ENCODE results near the gene CHD5.

CHD5 gene

DNA sequence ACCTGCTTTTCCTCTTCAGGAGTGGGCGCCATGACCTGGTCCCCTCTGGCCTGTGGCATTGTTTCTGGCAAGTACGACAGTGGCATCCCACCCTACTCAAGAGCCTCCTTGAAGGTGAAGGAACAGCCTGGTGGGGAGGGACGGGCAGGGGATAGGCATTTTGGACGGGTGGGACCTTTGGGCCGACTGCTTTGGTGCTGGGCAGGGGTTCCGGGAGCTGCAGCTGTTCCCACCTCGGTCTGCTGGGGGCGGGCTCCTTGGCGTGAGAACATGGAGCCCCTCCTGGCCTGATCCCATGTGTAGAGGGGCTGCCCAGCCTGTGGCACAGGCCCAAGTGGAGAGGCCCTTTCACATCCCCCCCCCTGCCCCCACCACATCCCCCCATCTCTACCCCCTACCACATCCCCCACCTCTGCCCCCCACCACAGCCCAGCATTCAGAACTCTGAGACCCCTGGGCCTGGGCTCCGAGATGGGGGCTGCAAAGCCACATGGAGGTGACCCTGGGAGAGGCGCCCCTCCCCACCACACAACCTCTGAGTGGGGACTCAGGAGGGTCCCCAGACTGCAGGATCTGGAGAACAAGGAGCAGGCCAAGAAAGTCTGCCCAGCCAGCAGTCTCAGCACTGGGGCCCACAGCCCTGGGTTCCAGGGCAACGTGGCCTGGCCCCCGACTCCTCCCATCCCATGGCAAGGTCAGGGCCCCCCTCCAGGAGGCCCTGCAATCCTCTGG lies 84.4 kb downstream of the CHD5 start:
- no peaks in the 10 kb centered on the region for H3K36me3 ChIP-seq (replicated peaks)
- peaks cover 2% of the 10 kb centered on the region for H3K27me3 ChIP-seq (replicated peaks)
- no peak overlapping the region for H3K4me3 ChIP-seq (ENCODE audit: low read depth, low read length)
- H3K27ac ChIP-seq: no peak overlapping the region
- in situ Hi-C loops (cut with HindIII; ENCODE audit: low pct_ligation_motif_present, low sequenced_read_pairs): no loop called here
- TF ChIP-seq, protein P1, sequence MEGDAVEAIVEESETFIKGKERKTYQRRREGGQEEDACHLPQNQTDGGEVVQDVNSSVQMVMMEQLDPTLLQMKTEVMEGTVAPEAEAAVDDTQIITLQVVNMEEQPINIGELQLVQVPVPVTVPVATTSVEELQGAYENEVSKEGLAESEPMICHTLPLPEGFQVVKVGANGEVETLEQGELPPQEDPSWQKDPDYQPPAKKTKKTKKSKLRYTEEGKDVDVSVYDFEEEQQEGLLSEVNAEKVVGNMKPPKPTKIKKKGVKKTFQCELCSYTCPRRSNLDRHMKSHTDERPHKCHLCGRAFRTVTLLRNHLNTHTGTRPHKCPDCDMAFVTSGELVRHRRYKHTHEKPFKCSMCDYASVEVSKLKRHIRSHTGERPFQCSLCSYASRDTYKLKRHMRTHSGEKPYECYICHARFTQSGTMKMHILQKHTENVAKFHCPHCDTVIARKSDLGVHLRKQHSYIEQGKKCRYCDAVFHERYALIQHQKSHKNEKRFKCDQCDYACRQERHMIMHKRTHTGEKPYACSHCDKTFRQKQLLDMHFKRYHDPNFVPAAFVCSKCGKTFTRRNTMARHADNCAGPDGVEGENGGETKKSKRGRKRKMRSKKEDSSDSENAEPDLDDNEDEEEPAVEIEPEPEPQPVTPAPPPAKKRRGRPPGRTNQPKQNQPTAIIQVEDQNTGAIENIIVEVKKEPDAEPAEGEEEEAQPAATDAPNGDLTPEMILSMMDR (IDR thresholded peaks at IDR 0.05; ENCODE audit: low read depth, low read length, missing control alignments): no peak
- no peak for DNase-seq

DNA sequence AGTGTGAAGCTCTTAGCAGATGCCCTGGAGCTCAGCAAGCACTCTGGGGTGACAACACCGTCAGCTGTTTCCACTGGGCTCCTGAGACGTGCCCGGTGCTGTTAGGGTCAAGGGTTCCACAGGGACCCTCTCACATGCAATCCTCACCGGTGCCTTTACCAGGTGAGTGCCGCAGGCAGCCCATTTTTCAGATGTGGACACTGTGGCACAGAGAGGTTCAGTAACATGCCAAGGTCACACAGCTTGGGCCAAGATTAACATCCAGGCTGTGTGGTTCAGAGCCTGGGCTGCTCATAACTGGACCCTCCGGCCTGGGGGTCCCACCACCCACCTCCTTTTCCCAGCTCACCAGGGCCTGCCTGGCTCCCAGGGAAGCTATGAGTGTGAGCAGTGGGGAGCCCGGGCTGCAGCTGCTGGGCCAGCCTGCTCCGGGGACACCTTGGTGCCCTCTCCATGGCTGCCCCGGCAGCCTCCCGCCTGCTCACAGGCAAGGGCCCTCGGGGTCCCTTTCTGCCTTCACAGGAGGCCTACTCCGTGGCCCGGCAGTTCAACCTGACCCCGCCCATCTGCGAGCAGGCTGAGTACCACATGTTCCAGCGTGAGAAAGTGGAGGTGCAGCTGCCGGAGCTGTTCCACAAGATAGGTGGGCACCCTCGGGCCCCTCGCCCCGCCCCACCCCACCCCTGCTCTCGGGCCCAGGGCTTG lies 85.2 kb downstream of the CHD5 start:
- Histone ChIP-seq H3K36me3 (replicated peaks) (no peaks in the 10 kb centered on the region), H3K4me3 (ENCODE audit: low read depth, low read length) (no peak overlapping the region), H3K27me3 (replicated peaks) (peaks cover 2% of the 10 kb centered on the region), H3K27ac (no peak overlapping the region)
- DNase-seq: no peak
- TF ChIP-seq, protein P1 (IDR thresholded peaks at IDR 0.05; ENCODE audit: low read depth, low read length, missing control alignments): no peak
- in situ Hi-C loops (cut with HindIII; ENCODE audit: low pct_ligation_motif_present, low sequenced_read_pairs): no loop called here

DNA sequence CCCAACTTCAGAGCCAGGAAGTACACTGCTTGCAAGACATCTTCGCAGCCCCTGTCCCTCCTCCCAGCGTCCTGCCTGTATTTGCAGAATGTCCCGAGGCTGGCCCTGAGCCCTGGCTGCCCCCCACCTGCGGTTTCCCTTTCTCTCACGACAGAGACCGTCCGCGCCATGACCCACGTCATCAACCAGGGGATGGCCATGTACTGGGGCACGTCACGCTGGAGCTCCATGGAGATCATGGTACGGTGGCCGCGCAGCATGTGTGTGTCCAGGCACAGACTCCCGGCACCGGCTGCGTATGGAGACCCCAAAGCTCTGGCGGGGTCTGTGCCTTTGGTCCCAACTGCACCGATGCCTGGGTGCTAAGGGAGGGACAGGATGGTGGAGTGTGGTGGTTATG lies 85.9 kb downstream of the CHD5 start:
- Histone ChIP-seq H3K27ac (no peak overlapping the region), H3K27me3 (replicated peaks) (peaks cover 2% of the 10 kb centered on the region), H3K4me3 (ENCODE audit: low read depth, low read length) (no peak overlapping the region), H3K36me3 (replicated peaks) (no peaks in the 10 kb centered on the region)
- in situ Hi-C loops (cut with HindIII; ENCODE audit: low pct_ligation_motif_present, low sequenced_read_pairs): no loop called here
- DNase-seq: no peak
- TF ChIP-seq, protein P1 (IDR thresholded peaks at IDR 0.05; ENCODE audit: low read depth, low read length, missing control alignments): no peak

DNA sequence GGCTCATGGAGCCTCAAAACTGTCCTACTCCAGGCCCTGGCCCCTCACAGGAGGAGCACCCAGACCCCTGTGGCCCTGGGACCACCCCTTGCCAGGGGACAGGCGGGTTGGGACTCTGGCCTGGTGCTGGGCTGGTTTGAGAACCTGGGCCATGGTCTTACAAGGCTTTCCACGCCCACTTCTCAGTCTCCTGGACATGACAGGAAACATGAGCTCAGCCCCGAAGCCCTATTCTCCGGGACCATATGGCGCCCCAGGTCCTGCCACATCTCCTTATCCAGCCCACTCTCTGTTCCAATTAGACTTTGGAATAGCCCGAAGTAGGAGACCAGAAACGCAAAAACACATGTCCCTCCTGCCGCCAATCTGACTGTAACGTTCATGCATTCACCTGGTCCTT lies 86.5 kb downstream of the CHD5 start:
- H3K4me3 ChIP-seq (ENCODE audit: low read depth, low read length): no peak overlapping the region
- in situ Hi-C loops (cut with HindIII; ENCODE audit: low pct_ligation_motif_present, low sequenced_read_pairs): no loop called here
- peaks cover 2% of the 10 kb centered on the region for H3K27me3 ChIP-seq (replicated peaks)
- H3K36me3 ChIP-seq (replicated peaks): no peaks in the 10 kb centered on the region
- no peak for DNase-seq
- H3K27ac ChIP-seq: no peak overlapping the region
- TF ChIP-seq, protein P1 (IDR thresholded peaks at IDR 0.05; ENCODE audit: low read depth, low read length, missing control alignments): no peak

DNA sequence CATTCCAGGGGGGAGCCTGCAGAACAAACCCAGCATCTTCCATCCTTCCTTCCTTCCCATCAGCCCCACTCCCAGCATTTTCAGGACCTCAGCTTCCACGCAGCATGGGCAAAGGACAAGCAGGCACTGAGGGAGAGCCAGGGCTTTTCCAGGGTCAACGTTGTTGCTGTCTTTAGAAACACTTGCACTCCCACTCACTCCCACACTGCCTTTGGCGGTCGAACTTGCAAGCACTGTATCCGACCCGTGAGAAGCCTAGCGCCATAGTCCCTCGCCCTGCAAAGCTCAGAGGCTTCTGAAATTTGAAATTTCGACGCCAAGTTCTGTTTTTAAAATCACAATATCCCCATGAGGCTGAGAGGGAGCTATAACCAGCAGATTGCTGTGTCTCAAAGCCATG lies 87.0 kb downstream of the CHD5 start:
- DNase-seq: no peak
- in situ Hi-C loops (cut with HindIII; ENCODE audit: low pct_ligation_motif_present, low sequenced_read_pairs): no loop called here
- Histone ChIP-seq H3K4me3 (ENCODE audit: low read depth, low read length) (no peak overlapping the region), H3K27ac (no peak overlapping the region), H3K27me3 (replicated peaks) (peaks cover 2% of the 10 kb centered on the region), H3K36me3 (replicated peaks) (no peaks in the 10 kb centered on the region)
- TF ChIP-seq, protein P1 (IDR thresholded peaks at IDR 0.05; ENCODE audit: low read depth, low read length, missing control alignments): no peak
